Stimulated activated CD4-positive, alpha-beta T cell treated with anti-CD3 and anti-CD28 coated beads, Interleukin-15, amount 100 ng/mL, for 1 hour (primary cell): ENCODE measurements around the gene PRRG1.
"Not testable (repeated sequence)": the region's sequence is repeated elsewhere in the genome, so short reads cannot be mapped to it uniquely, and the experiment has no call there.

Experiments
- DNase-seq, 2 donors: peaks; one replicate each; pipeline ENCODE4 v3.0.0-alpha.2; 2020; ENCODE audit warnings: low read depth in 1 of 2, low spot score in 1 of 2

PRRG1 gene

DNA sequence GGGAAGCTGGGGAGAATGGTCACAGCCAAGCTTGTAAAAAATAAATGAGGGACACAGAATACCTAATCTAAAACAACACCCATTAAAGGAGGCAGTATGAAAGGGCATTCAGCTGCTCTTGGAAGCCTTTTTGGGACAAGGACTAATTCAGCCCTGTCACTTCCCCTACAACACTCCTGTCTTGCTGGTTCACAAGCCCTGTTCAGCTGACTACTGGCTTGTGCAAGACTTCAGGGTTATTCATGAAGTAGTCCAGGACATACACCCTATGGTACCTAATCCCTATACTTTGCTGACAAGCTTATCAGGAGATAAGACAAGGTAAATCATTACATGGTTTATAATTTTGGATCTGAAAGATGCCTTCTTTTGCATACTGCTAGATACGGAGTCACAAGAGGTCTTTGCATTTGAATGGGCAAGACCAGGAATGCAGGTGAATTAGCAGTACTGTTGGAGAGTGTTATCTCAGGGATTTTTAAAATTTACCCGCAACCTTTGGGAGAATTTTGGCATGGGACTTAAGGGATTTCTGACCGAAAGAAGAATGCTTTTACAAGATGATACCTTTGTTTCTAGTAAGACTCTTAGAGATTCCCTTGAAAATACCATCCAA is 119.1 kb downstream of the PRRG1 start:
- DNase-seq = no peak

- DNase-seq = no peak
These were observed 121.5 kb downstream of the PRRG1 start for GRCh38 chrX:37470711-37471110.

GRCh38 chrX:37472836-37473235 is 123.7 kb downstream of the PRRG1 start:
- DNase-seq = no peak

DNA sequence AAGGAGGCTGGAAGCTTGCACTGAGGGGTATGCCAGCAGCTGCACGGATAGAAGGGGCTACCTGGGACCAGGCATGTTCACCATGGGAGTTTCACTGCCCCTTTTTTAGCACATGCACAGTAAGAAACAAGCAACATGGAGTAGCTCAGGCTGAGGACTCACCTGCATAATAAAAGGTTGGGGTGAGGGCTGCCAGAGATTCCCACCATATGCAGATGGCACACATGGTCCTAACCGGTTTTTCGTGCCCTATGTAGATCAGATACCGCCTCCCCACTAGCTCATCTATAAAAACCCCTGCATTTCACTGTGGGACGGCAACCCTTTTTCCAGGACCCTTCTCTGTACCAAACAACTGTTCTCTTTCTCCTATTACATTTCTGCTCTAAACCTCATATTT is 125.3 kb downstream of the PRRG1 start:
- DNase-seq = no peak

- no peak for DNase-seq
These were observed 127.5 kb downstream of the PRRG1 start for GRCh38 chrX:37476571-37477170.

DNA sequence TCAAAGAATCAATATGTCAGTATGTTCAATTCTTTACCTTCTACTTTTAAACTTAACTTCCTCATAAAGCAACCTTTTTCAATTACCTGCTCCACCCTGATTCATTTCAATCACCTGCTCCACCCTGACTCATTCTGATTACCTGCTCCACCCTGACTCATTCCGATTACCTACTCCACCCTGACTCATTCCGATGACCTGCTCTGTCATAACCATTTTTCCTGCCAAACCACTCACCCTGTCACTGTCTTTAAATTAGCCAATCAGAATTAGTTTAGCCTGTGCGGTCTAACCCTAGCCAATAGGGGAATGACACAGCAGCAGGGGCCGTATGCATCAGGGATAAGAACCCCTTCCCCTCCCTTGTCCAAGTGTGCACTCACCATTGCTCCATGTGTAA is 135.2 kb downstream of the PRRG1 start:
- DNase-seq = not testable (repeated sequence)

DNA sequence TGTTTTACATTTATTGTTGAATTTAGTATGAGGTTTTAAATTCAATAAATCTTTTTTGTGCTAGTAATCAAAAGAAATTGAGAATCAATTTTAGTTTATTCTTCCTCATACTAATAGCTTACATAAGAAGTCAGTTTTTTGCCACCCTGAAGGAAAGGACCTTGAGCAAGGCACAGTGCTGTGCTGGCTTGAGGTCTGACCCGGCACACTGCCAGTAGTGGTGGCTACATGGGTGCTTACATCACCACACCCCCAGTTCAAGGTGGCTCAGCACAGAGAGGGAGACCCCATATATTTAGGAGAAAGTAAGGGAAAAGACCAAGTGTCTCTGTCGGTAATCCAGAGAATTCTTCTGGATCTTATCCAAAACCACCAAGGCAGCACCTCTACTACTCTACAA is 136.3 kb downstream of the PRRG1 start:
- DNase-seq = no peak

DNA sequence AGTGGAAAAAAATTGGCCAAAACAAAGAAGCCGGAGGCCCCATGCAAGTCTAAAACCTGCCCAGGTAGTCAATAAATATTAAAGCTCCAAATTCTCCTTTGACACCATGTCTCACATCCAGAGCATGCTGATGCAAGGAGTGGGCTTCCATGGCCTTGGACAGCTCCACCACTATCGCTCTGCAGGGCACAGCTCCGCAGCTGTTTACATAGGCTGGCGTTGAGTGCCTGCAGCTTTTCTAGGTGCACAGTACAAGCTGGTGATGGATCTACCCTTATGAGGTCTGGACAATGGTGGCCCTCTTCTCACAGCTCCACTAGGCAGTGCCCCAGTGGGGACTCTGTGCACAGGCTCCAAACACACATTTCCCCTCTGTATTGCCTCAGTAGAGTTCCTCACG is 138.1 kb downstream of the PRRG1 start:
- no peak for DNase-seq

- no peak for DNase-seq
These were observed 139.2 kb downstream of the PRRG1 start for GRCh38 chrX:37488323-37488722.

GRCh38 chrX:37491686-37492085 is 142.5 kb downstream of the PRRG1 start:
- DNase-seq = no peak

DNA sequence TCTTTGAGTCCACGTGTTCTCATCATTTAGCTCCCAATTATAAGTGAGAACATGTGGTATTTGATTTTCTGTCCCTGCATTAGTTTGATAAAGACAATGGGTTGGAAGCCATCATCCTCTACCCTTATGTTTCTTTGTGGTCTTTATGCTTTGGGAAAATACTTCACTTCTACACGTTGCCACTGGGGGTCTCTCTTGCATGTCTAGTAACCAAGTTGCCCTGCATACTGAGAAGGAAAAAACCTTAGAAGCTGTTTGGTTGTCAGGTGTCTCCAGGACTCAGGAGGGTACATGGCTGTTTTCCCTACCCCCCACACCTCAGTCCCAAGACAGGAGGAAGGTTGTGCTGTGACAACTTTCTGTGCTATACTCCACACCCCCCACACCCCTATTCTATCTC is 146.6 kb downstream of the PRRG1 start:
- not testable (repeated sequence) for DNase-seq

GRCh38 chrX:37497126-37497525 is 148.0 kb downstream of the PRRG1 start:
- not testable (repeated sequence) for DNase-seq

DNA sequence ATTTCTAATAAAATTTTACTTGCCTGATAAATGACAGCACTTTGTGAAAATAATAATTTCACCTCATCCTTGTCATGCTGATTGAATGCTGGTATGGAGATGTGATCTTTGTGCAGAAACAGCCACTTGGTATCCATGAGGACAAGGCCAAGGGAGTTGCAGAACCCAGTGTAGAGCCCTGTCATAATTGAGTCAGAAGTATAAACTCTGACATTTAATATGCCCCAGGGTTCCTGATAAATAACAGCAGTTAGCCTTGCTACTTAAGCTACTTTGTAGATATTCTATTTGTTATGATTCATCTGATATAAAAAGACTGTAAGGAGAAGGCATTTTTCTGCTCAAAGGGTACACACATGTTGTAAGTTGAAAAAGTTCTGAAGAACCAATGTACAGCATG is 149.2 kb downstream of the PRRG1 start:
- not testable (repeated sequence) for DNase-seq

GRCh38 chrX:37499649-37500048 is 150.5 kb downstream of the PRRG1 start:
- DNase-seq = not testable (repeated sequence)

GRCh38 chrX:37504991-37505390 is 155.8 kb downstream of the PRRG1 start:
- DNase-seq = no peak
